H1 (cell line): Measurements from ENCODE around the gene OVOL3. TPM values are rescaled to one million over a fixed set of nuclear protein-coding genes. Genes with fewer than 3 reads are reported as not detected.

Experiments
- CTCF ChIA-PET: fragments of 300-600 bp; sonication (Branson Sonifier 250); formaldehyde crosslinking; loops from one replicate; lab custom pipeline; 2021; ENCODE audit not compliant: partially characterized antibody; lab: Charles Lee
- POLR2A ChIA-PET: fragments of 300-600 bp; sonication (Branson Sonifier 250); formaldehyde crosslinking; loops from one replicate; lab custom pipeline; 2021; ENCODE audit warnings: inconsistent platforms; ENCODE audit not compliant: partially characterized antibody; lab: Charles Lee
- DNase-seq, 2 experiments: peaks; one replicate each; pipeline versions ENCODE4 v3.0.0 to v3.0.0-alpha.2; 2010 to 2022; ENCODE audit warnings: low spot score in 2 of 2, low read depth in 1 of 2, mixed read lengths in 1 of 2
- FAIRE-seq: peaks from 2 replicates; lab custom pipeline; 2011; peaks lifted over from hg19 to GRCh38; lab: Jason Lieb, UNC
- H2AFZ ChIP-seq: 2 replicates; pipeline ENCODE4 v1.8.1; 2012; ENCODE audit warnings: low read length, inconsistent platforms
- H2AK5ac ChIP-seq: 2 replicates; pipeline ENCODE4 v1.6.1; 2013; ENCODE audit warnings: low read depth, low read length
- H2BK120ac ChIP-seq: replicated peaks from 2 replicates; pipeline ENCODE3; 2013; ENCODE audit warnings: low read depth, low read length, inconsistent platforms
- H2BK12ac ChIP-seq: 2 replicates; pipeline ENCODE4 v1.6.1; 2013; ENCODE audit warnings: low read depth, low read length
- H2BK15ac ChIP-seq: 2 replicates; pipeline ENCODE4 v1.6.1; 2013; ENCODE audit warnings: low read length
- H2BK20ac ChIP-seq: 2 replicates; pipeline ENCODE4 v1.6.1; 2013; ENCODE audit warnings: low read length
- H2BK5ac ChIP-seq: 2 replicates; pipeline ENCODE4 v1.6.1; 2013; ENCODE audit warnings: low read depth, low read length
- H3K14ac ChIP-seq: 2 replicates; pipeline ENCODE4 v1.6.1; 2013; ENCODE audit warnings: inconsistent platforms; ENCODE audit not compliant: insufficient read length
- H3K18ac ChIP-seq: 2 replicates; pipeline ENCODE4 v1.6.1; 2013; ENCODE audit warnings: low read length; ENCODE audit errors: extremely low read depth
- H3K23ac ChIP-seq: 2 replicates; pipeline ENCODE4 v1.6.1; 2013; ENCODE audit warnings: inconsistent platforms; ENCODE audit not compliant: insufficient read length
- H3K23me2 ChIP-seq: 2 replicates; pipeline ENCODE4 v1.6.1; 2013; ENCODE audit warnings: low read depth, low read length
- H3K27ac ChIP-seq: 2 replicates; pipeline ENCODE4 v1.6.1; 2011; ENCODE audit warnings: low read depth, low read length, inconsistent platforms
- H3K27me3 ChIP-seq, 4 experiments: replicated peaks in 1 of 4; 1 replicate in 1 of 4; 2 replicates in 3 of 4; pipeline versions ENCODE4 v1.6.1 to v1.8.1; 2011 to 2013; ENCODE audit warnings: low read length in 3 of 4, mild to moderate bottlenecking in 3 of 4, inconsistent platforms in 2 of 4, mixed read lengths in 2 of 4, moderate library complexity in 1 of 4; ENCODE audit not compliant: control insufficient read depth in 3 of 4, insufficient read depth in 3 of 4; ENCODE audit errors: extremely low read depth in 1 of 4
- H3K36me3 ChIP-seq, 4 experiments: 2 replicates each; pipeline versions ENCODE4 v1.6.1 to v1.8.1; 2011 to 2013; ENCODE audit warnings: mild to moderate bottlenecking in 4 of 4, low read length in 3 of 4, moderate library complexity in 2 of 4, control low read depth in 1 of 4, inconsistent platforms in 1 of 4; ENCODE audit not compliant: insufficient read depth in 4 of 4, control insufficient read depth in 2 of 4
- H3K4ac ChIP-seq: replicated peaks from 2 replicates; pipeline ENCODE3; 2013; ENCODE audit warnings: low read length, low read depth, mixed read lengths, inconsistent platforms; ENCODE audit not compliant: insufficient read length
- H3K4me1 ChIP-seq, 4 experiments: replicated peaks in 1 of 4; 1 replicate in 1 of 4; 2 replicates in 3 of 4; pipeline versions ENCODE4 v1.6.1 to v1.8.1; 2011 to 2013; ENCODE audit warnings: low read length in 3 of 4, inconsistent platforms in 2 of 4, mixed read lengths in 1 of 4; ENCODE audit not compliant: insufficient read depth in 4 of 4, control insufficient read depth in 3 of 4
- H3K4me2 ChIP-seq, 2 experiments: 2 replicates each; pipeline versions ENCODE4 v1.6.1 to v1.8.1; 2011 to 2013; ENCODE audit warnings: low read depth in 2 of 2, low read length in 2 of 2, control low read depth in 1 of 2, inconsistent platforms in 1 of 2, mild to moderate bottlenecking in 1 of 2; ENCODE audit not compliant: insufficient read depth in 1 of 2
- H3K4me3 ChIP-seq, 4 experiments: fragments of 200-600, 300-600 bp in 1 of 4; sonication (generic), shearing (Covaris generic), sonication (Bioruptor Twin) in 1 of 4; 2 replicates each; pipeline versions ENCODE4 v1.5.1 to v1.8.1; 2011 to 2016; ENCODE audit warnings: low read length in 4 of 4, low read depth in 3 of 4, control low read depth in 2 of 4, inconsistent platforms in 2 of 4, mild to moderate bottlenecking in 2 of 4, mixed read lengths in 1 of 4, moderate library complexity in 1 of 4; ENCODE audit not compliant: insufficient read depth in 2 of 4; ENCODE audit errors: extremely low read depth in 1 of 4
- H3K56ac ChIP-seq: replicated peaks from 2 replicates; pipeline ENCODE3; 2013; ENCODE audit warnings: low read depth, mild to moderate bottlenecking, mixed read lengths, low read length, inconsistent platforms; ENCODE audit not compliant: insufficient read length
- H3K79me1 ChIP-seq: 2 replicates; pipeline ENCODE4 v1.6.1; 2013; ENCODE audit warnings: low read depth, low read length, control low read depth
- H3K79me2 ChIP-seq, 2 experiments: 2 replicates each; pipeline versions ENCODE4 v1.6.1 to v1.8.1; 2012 to 2013; ENCODE audit warnings: low read length in 2 of 2, mild to moderate bottlenecking in 2 of 2, inconsistent platforms in 1 of 2; ENCODE audit not compliant: insufficient read depth in 2 of 2, control insufficient read depth in 1 of 2
- H3K9ac ChIP-seq, 4 experiments: replicated peaks in 1 of 4; 1 replicate in 1 of 4; 2 replicates in 3 of 4; pipeline versions ENCODE4 v1.6.1 to v1.8.1; 2011 to 2013; ENCODE audit warnings: low read depth in 3 of 4, low read length in 3 of 4, control low read depth in 2 of 4, mild to moderate bottlenecking in 2 of 4, moderate library complexity in 2 of 4, inconsistent platforms in 1 of 4; ENCODE audit errors: extremely low read depth in 1 of 4
- H3K9me3 ChIP-seq, 2 experiments: 2 replicates each; pipeline versions ENCODE4 v1.6.1 to v1.8.1; 2012 to 2013; ENCODE audit warnings: mild to moderate bottlenecking in 2 of 2, moderate library complexity in 2 of 2, control low read depth in 1 of 2, inconsistent platforms in 1 of 2, low read depth in 1 of 2, low read length in 1 of 2, mixed read lengths in 1 of 2; ENCODE audit not compliant: insufficient read depth in 2 of 2
- H4K20me1 ChIP-seq, 2 experiments: replicated peaks in 1 of 2; 2 replicates each; pipeline versions ENCODE3 to v1.8.1; 2011 to 2013; ENCODE audit warnings: inconsistent platforms in 2 of 2, low read length in 2 of 2, mild to moderate bottlenecking in 1 of 2; ENCODE audit not compliant: insufficient read depth in 2 of 2, control insufficient read depth in 1 of 2
- H4K5ac ChIP-seq: 2 replicates; pipeline ENCODE4 v1.6.1; 2013; ENCODE audit warnings: low read length, low read depth, mixed read lengths, inconsistent platforms; ENCODE audit not compliant: insufficient read length
- H4K8ac ChIP-seq: 2 replicates; pipeline ENCODE4 v1.8.0; 2013; ENCODE audit warnings: mild to moderate bottlenecking, moderate library complexity, low read length, inconsistent platforms; ENCODE audit not compliant: insufficient read depth; ENCODE audit errors: extremely low read depth
- H4K91ac ChIP-seq: replicated peaks from 2 replicates; pipeline ENCODE3; 2013; ENCODE audit warnings: low read length, mixed read lengths, inconsistent platforms; ENCODE audit not compliant: insufficient read length
- BCL11A ChIP-seq, 2 experiments: IDR thresholded peaks; one replicate each; pipeline ENCODE4 v1.6.1; 2011; ENCODE audit warnings: low read depth in 2 of 2, low read length in 2 of 2, mild to moderate bottlenecking in 2 of 2
- BRCA1 ChIP-seq: IDR thresholded peaks from 2 replicates; pipeline ENCODE4 v1.6.1; 2012; ENCODE audit warnings: low read depth, low read length, improper control_type of control experiment
- CEBPB ChIP-seq: IDR thresholded peaks from 2 replicates; pipeline ENCODE4 v1.6.1; 2012; ENCODE audit warnings: low read depth, low read length
- CREB1 ChIP-seq: IDR thresholded peaks from 2 replicates; pipeline ENCODE4 v1.6.1; 2012; ENCODE audit warnings: inconsistent platforms
- EP300 ChIP-seq, 2 experiments: IDR thresholded peaks; 1 replicate in 1 of 2; 2 replicates in 1 of 2; pipeline ENCODE4 v1.6.1; 2011 to 2012; ENCODE audit warnings: low read depth in 2 of 2, low read length in 2 of 2, mild to moderate bottlenecking in 2 of 2, borderline replicate concordance in 1 of 2, inconsistent platforms in 1 of 2, moderate library complexity in 1 of 2
- HDAC6 ChIP-seq: IDR thresholded peaks from one replicate; pipeline ENCODE4 v1.7.1; 2012; ENCODE audit warnings: low read depth, mild to moderate bottlenecking, inconsistent platforms, low read length, moderate library complexity
- NANOG ChIP-seq: IDR thresholded peaks from 2 replicates; pipeline ENCODE4 v1.6.1; 2011; ENCODE audit warnings: low read length, low read depth, mild to moderate bottlenecking, inconsistent platforms; ENCODE audit not compliant: insufficient read depth, poor library complexity, severe bottlenecking
- PHF8 ChIP-seq: fragments of 200-600 bp; sonication (generic); conservative IDR thresholded peaks from 2 replicates; pipeline ENCODE4 v1.7.1; 2012; ENCODE audit warnings: low read depth, mild to moderate bottlenecking, inconsistent platforms, low read length, moderate library complexity
- RFX5 ChIP-seq: IDR thresholded peaks from 2 replicates; pipeline ENCODE4 v1.6.1; 2011; ENCODE audit warnings: low read depth, low read length, improper control_type of control experiment, borderline replicate concordance
- RXRA ChIP-seq: IDR thresholded peaks from 2 replicates; pipeline ENCODE4 v1.6.1; 2011; ENCODE audit warnings: low read depth, mild to moderate bottlenecking, low read length, moderate library complexity; ENCODE audit not compliant: insufficient read depth
- SIN3A ChIP-seq, 2 experiments: IDR thresholded peaks in 1 of 2; conservative IDR thresholded peaks in 1 of 2; 2 replicates each; pipeline ENCODE4 v1.6.1; 2011 to 2012; ENCODE audit warnings: low read length in 2 of 2, improper control_type of control experiment in 1 of 2, low read depth in 1 of 2, mild to moderate bottlenecking in 1 of 2
- SP4 ChIP-seq: IDR thresholded peaks from 2 replicates; pipeline ENCODE4 v1.6.1; 2012; ENCODE audit warnings: low read length, inconsistent platforms
- SRF ChIP-seq: IDR thresholded peaks from 2 replicates; pipeline ENCODE4 v1.6.1; 2011; ENCODE audit warnings: mild to moderate bottlenecking, low read depth, low read length, moderate library complexity
- WGBS, 2 experiments: shearing (Covaris generic) in 1 of 2; methylation state at CpG; one replicate each; pipeline versions ENCODE4 v1.1.6 to v1.1.7; 2013 to 2015; ENCODE audit warnings: low lambda C conversion rate in 2 of 2, mixed read lengths in 2 of 2, inconsistent platforms in 1 of 2, low coverage in 1 of 2, missing lambda C conversion rate in 1 of 2; ENCODE audit not compliant: insufficient replicate concordance in 2 of 2, insufficient coverage in 1 of 2, insufficient read length in 1 of 2; ENCODE audit errors: extremely low coverage in 1 of 2, missing lambda C conversion rate in 1 of 2; 5-methylcytosine and 5-hydroxymethylcytosine counted together
- polyA plus RNA-seq, 7 experiments: library from polyadenylated mRNA; depleted of rRNA in 3 of 7; stranded (reverse) in 5 of 7; unstranded in 2 of 7; fragments of >200 nt in 5 of 7; fragments of 200-250 nt in 2 of 7; gene quantifications; 1 replicate in 5 of 7; 2 replicates in 1 of 7; 4 replicates in 1 of 7; pipeline versions ENCODE4 v1.2.1 to v1.2.3, GENCODE V29; 2011 to 2013; ENCODE audit warnings: missing spikeins in 2 of 7, mixed read lengths in 2 of 7
- total RNA-seq: library from RNA; stranded (reverse); fragmentation: NEBNext Ultra II Directional; extraction: Animal tissue kit (Norgen Biotek cat#: 25700); gene quantifications from 2 replicates; pipeline ENCODE4 v1.2.1, GENCODE V29; 2021

OVOL3 gene
- total and polyA plus RNA-seq, 2 of the 8 experiments (the other 6 are each of a cell fraction or from before 2014, with no cell fraction given): 0.45 TPM; not detected in 1

- DNase-seq: no peak
- no peak overlapping the region for H3K56ac ChIP-seq
- no peaks in the 10 kb centered on the region for H3K27me3 ChIP-seq
- no peak overlapping the region for H2BK12ac ChIP-seq
- no peak overlapping the region for H4K8ac ChIP-seq
- H3K23me2 ChIP-seq: no peaks in the 10 kb centered on the region
- no peak overlapping the region for H2BK120ac ChIP-seq
- peaks cover 11 to 20% of the 10 kb centered on the region in 2 experiments for H4K20me1 ChIP-seq
- H2BK20ac ChIP-seq: no peak overlapping the region
- H3K79me1 ChIP-seq: peaks cover 4% of the 10 kb centered on the region; the same call in 1 of the 2 replicates
- no peaks in the 10 kb centered on the region for H3K4me1 ChIP-seq
- H3K4ac ChIP-seq: no peak overlapping the region
- no peak overlapping the region for H3K4me3 ChIP-seq
- WGBS, 2 experiments: 96% methylated on average over 2 of the region's 2 CpGs; no CpG with 5 or more reads in 1 of the 2 experiments
- no peak overlapping the region for H3K18ac ChIP-seq
- no peak overlapping the region for H2AK5ac ChIP-seq
- H3K9me3 ChIP-seq: no peaks in the 10 kb centered on the region
- H4K91ac ChIP-seq: no peak overlapping the region
- H3K4me2 ChIP-seq: no peak overlapping the region
- no peak overlapping the region for H3K14ac ChIP-seq
- no peak overlapping the region for H2BK5ac ChIP-seq
- FAIRE-seq: no peak
- no peak overlapping the region for H2BK15ac ChIP-seq
- H3K27ac ChIP-seq: no peak overlapping the region
- no peak overlapping the region for H2AFZ ChIP-seq
- H3K79me2 ChIP-seq: peaks cover 2 to 23% of the 10 kb centered on the region in 2 experiments; a peak in 3 of 4 replicates
- ChIA-PET POLR2A (interaction anchor here (0.8 to 1.7 kb wide), 7 partner anchors 12 to 171 kb away, joined by 3 to 6 read pairs (median 3); no protein-coding TSS in a partner anchor), CTCF (interaction anchor here (0.6 to 1.6 kb wide), 13 partner anchors 9 to 118 kb away, joined by 3 to 7 read pairs (median 3); no protein-coding TSS in a partner anchor)
- peaks cover 23 to 54% (median 49%) of the 10 kb centered on the region in 4 experiments for H3K36me3 ChIP-seq
- H3K9ac ChIP-seq: no peak overlapping the region
- no peak overlapping the region for H3K23ac ChIP-seq
- no peak overlapping the region for H4K5ac ChIP-seq
- TF ChIP-seq SRF (no peak), SIN3A (conservative IDR thresholded peaks at IDR 0.05 in 1 of 2, IDR thresholded peaks at IDR 0.05 in 1 of 2; ENCODE audit: low read depth in 1 of 2, low read length in 2 of 2) (no peak), HDAC6 (no peak), BCL11A (IDR thresholded peaks at IDR 0.05; ENCODE audit: low read depth in 2 of 2, low read length in 2 of 2) (no peak), BRCA1 (no peak), EP300 (IDR thresholded peaks at IDR 0.05; ENCODE audit: borderline replicate concordance in 1 of 2, low read depth in 2 of 2, low read length in 2 of 2) (no peak), RXRA (no peak), CEBPB (no peak), CREB1 (no peak), SP4 (no peak), NANOG (no peak), RFX5 (no peak), PHF8 (no peak)
Measured at GRCh38 chr19:36061367-36061766, 49.6 kb upstream of the OVOL3 start.
